Fibroblast of upper back skin (primary cell): ENCODE results near the gene RNF166.
"Not testable (repeated sequence)": the region's sequence is repeated elsewhere in the genome, so short reads cannot be mapped to it uniquely, and the experiment has no call there.

Experiments
- DNase-seq: peaks from one replicate; pipeline ENCODE4 v3.0.0-alpha.2; 2013

The RNF166 gene

DNA sequence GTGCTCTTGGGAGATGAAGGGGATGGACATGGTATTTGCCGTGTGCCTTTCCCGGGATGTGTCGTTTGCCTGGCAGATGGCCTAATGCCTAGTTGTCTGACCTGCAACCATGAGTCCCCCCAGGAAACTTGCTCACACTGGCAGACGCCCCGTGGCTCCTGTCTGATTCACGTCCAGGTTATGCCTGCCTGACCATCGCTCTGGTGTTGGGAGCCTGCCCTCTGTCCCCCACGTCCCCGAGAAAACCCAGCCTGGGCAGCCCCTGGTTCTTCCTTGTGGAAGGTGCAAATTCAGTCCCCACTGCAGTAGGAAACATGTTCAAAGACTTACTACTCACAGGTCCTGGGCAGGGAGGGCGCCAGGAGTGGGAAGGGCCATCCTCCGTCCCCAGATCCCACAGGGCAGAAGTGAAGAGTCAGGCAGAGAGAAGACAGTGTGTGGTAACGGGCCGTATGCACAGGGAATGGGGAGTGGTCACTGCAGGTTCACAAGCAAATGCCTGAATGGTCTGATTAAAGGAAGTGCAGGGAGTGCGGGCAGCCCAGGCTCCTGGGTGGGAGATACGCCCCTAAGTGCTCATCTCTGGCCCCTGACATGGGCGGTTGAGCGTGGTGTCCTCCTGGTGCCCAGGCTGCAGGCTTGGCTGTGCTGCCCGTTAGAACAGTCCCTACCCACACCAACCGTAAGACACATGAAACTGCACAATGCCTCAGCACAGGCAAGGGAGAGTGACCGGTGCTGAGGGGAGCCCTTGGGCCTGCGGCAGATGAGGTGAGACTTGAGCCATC, 15.7 kb downstream of the RNF166 start:
- no peak for DNase-seq

DNA sequence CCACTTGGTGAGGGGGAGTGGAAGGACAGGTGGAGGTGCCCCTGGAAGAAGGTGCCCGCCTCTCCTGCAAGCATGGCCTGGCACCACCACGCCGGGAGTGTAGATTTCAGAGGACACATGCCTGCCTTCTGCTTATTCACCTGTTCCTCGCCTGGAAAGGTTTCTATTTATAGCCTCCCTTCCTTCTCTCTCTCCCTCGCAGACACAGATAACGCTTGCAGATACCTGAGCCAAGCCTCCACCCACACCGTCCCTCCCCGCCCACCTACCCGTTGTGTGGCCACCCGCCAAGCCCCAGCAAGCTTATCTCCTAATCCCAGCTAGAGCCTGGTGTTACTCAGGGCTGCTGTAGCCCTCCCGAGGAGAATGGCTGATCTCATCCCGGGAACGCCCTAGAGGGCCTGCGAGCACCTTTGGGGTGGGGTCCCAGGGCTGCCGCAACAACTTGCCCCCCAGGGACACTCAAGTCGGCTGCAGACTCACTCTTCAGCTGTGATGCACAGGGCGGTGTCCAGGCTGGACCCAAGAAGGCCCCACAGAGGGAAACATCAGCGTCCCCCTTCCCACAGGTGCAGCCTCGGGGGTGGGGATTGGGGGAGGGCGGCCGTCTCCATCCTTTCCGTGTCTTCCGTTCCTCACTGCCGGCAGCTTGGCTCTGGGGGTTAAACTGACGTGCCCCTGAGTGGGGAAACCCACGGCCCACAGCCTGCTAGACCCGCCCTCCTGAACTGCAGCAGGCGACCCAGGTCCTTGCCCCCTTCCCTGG, 18.0 kb downstream of the RNF166 start:
- no peak for DNase-seq

DNA sequence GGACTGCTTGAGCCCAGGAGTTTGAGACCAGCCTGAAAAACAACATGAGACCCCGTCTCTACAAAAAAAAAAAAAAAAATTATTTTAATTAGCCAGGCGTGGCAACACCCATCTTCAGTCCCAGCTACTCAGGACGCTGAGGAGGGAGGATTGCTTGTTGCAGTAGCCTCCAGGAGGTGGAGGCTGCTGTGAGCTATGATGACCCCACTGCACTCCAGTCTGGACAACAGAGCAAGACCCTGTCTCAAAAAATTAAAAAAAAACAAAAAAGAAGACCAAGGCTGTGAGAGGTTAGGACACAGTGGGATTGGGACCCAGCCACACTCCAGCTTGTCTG, 18.6 kb downstream of the RNF166 start:
- DNase-seq = no peak

DNA sequence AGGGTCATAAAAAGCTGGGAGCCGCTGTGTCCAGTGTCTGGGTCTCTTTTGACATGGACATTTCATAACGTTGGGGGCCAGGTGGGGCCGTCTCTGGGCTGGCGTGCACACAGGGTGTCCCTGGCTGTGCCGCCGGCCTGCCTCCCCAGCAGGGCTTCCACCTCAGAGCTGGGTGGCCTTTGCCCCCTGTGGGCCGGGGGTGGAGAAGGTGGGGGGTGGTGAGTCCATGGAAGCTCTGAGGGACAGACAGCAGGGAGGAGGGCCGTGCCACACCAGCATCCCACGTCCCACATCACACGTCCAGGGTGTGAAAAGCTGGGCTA, 19.0 kb downstream of the RNF166 start:
- no peak for DNase-seq

DNA sequence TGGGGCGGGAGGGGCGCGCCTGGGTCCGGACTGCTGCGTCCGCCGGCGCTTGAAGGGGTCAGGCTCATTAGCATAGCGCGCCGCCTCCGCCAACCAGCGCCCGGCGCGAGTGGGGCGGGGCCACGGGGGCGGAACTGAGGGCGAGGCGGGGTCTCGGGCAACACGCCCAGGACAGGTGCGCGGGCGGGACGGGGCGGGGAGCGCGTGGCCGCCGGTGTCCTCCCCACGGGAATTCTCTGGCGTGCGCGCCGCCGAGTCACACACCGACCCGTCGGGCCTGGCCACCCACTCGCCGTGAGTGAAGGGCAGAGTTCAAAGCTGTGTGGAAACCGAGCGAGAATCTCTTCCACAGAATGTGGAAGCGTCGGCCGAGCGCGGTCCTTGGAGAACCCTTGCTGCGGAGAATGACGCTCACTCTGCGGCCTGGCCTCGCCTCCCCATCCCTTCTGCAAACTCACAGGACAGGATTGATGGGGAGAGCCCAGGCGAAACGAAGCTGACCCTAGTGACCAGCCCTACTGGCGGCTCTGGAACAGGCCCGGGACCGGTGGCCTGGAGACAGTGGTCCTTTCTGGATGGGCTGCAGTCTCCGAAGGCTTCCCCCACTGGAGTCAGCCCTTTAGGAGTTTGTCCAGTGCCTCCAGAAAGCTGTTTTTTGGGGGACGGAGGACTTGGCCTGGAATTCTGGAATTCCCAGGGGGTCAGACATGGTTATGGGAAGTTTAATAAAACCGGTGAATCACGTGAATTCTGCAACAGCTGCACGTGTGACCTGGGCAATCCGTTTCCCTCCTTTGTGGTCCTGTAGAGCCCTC, 19.6 kb downstream of the RNF166 start, which contains the start of gene SNAI3:
SNAI3 (minus strand) TSS at position 69 of the 815 bp plus-strand sequence. CDS start 101 bp downstream, outside the sequence.
- DNase-seq = peak; percentile 25

DNA sequence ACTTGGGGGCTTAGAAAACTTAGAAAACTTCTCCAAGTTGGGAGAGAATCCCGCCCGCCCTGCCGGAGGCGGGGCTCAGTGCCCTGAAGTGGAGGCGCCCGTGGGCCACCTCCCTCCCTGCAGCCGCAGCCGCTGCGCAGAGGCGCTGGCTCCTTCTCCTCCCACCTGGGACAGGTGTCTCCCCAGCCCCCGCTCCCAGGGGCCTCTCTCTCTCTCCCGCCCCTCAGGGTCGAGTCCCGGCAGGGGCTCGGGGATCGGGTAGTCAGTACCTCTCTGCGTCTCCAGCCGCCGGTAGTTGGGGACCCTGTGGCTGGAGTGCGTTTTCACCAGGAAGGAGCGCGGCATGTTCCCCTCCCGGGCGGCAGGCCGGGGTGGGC, 20.2 kb downstream of the RNF166 start:
- no peak for DNase-seq

DNA sequence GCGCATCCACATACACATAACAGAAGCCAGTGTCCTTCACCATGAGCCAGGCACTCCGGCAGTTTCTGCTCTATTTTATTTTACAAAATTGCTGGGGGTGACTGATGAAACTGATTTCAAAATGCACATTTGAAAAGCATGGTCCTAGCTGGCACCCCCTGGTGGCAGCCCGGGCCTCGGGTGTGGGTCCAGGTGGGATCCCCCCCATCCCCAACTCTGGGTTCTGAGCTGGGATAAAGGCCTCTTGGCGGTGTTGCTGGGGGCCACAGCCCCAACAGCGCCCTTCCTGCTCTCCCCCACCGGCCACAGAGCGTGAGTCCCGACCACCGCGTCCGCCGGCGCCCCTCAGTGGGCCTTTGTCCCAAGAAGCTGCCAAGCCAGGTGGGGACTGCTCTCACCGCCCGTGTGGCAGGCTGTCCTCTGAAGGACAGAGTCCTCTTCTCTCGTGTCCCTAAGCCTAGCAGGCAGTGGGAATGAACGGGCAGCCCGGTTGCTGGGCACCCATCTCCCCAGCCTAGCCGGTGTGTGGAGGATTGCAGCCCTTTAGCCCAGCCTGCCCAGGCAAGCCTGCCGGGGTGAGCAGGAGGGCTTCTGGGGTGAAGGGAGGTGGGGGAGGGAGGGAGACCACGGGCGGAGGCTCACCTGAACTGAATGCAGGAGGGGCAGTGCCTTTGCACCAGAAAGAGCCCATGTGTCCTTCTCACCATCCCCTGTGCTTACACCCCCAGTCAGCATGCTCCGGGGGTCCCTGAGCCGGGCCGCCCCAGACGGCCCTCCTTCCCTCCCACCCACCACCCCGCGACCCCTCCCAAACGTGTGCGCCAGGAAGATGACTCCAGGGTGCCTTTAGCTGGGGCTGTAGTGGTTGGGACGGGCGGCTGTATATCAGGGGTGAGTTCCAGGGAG, 20.8 kb downstream of the RNF166 start:
- DNase-seq = peak; percentile 48

DNA sequence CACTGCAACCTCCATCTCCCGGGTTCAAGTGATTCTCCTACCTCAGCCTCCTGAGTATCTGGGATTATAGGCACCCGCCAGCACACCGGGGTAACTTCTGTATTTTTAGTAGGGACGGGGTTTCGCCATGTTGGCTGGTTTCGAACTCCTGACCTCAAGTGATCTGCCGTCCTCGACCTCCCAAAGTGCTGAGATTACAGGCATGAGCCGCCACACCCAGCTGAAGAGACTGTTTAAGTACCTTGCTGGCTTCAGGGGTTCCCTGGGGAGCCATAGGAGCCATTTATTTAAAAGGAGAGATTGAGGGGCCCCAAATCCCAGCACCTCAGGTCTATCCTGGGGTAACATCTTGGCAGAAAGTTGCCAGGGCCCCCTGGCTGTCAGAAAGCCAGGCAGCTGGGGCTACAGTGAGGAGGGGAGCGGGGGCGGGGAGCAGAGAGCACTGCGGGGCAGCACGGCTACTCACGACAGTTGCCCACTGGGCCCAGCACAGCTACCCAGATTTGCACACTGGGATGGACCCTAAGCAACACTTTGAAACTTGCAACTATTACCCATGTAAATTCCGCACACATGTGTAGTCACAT, 21.5 kb downstream of the RNF166 start:
- DNase-seq = no peak

DNA sequence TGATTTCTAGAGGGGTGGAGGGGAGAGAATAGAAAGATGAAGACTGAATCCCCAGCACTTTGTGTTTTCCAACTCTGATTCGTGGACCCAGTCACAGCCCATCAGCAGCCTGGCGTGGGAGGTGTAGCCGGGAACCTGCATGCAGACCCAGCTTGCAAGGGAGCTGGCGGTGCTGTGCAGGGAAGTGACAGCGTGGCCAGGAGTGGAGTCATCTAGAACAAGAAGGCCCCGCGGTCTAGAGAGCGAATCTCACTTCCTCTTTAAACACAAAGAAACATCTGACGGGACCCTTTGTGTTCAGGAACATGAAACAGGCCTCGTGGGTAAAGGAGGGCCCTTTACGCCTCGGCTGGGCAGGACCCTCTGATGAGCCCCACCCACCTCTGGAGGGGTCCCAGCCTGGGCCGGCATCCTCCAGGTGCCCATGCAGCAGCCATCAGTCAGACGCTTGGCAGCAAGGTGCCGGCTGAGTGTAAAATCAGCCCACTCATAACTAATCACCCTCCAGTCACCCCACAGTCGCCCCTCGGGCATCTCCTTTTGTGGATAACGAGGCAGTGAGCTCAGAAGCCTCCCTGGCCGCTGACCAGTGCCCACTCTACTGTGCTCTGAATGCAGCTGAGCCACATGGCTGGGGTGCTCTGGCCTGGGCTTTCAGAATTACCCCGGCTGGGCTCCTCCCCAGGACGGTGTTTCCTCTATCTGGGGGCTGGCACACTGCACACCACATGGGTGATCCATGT, 24.3 kb downstream of the RNF166 start:
- DNase-seq = no peak

DNA sequence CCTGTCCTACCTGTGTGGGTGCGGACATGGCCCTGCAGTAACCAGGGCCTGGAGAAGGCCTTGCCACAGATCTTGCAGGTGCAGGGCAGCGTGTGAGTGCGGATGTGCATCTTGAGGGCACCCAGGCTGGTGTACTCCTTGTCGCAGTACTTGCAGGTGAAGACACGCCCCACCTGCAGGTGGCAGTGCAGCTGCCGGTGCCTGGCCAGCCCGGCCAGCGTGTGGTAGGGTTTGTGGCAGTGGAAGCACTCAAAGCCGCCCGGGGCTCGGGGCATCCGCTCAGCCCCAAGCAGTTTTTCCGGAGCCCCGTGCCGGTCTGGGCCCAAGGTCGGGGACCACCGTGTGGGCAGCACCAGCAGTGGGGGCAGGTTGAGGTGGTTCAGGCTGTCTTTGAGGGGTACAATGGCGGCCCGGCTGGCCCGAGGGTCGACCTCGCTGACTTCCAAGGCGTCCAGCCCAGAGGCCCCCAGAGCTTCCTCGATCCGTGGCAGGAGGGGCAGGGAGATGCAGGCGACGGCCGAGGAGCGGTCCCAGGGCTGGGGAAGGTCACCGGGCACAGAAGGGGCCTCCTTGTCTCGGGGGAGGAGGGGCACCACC, 25.0 kb downstream of the RNF166 start:
- DNase-seq = no peak

DNA sequence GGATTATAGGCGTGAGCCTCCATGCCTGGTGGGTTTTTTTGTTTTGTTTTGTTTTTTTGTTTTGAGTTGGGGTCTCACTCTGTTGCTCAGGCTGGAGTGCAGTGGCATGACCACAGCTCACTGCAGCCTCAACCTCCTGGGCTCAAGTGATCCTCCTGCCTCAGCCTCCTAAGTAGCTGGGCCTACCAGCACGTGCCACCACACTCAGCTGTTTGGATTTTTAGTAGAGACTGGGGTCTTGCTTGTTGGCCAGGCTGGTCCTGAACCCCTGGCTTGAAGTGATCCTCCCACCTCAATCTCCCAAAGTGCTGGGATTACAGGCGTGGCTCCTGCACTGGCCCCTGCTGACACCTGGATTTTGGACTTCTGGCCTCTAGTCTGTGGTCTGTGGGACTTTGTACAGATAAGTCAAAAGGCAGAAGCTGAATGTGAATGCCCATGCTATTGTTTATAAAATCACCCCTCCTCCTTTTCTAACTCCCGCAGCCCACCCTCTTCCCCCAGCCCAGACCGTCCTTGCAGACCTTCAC, 25.6 kb downstream of the RNF166 start:
- DNase-seq = no peak

DNA sequence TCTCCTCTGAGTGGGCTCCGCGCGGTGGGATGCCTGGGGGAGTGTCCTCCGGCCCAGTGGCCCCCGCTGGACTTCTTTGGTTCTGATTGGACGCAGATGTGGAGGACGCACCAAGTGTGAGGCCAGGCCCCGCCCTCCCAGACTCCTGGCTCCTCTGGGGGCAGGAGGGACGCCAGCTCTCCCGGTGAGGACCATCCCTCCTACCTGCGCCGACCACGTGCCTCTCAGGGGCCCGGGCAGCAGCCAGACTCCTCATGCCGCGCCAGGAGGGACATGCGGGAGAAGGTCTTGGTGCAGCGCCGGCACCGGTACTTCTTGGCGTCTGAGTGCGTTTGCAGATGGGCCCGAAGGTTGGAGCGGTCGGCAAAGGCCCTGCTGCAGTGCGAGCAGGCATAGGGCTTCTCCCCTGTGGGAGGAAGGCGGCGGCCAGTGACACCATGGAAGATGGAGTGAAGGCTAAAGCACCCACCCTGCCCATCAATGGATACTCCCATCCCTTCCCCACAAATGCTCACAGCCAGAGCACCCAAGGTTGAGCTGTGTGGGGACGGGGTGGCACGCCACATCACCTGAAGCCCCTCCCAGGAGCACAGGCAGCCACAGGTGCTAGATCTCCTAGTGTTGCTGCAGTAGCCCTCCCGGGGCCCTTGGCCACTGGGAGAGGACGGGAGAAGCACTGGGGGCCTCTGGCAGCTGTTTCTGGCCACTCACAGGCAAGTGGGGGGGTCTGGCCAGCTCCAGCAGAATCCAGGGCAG, 27.8 kb downstream of the RNF166 start:
- no peak for DNase-seq

DNA sequence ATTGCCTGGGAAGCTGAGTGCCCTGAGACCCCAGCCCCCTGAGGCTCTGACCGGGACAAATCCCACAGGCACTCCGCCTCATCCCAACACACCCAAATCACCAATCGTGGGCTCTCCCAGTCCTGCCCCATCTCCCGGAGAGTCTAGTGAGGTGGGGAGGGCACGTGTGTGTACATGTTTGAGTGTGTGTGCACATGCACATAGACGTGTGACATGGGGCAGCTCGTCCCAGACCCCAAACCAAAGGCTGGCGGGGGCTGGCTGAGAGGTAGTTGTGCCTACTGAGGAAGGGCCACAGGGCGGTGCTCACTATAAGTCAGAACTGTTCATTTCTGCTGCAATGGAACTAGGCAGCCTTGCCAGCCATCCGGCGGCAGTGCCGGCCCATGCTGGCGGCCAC, 28.5 kb downstream of the RNF166 start:
- DNase-seq = no peak

DNA sequence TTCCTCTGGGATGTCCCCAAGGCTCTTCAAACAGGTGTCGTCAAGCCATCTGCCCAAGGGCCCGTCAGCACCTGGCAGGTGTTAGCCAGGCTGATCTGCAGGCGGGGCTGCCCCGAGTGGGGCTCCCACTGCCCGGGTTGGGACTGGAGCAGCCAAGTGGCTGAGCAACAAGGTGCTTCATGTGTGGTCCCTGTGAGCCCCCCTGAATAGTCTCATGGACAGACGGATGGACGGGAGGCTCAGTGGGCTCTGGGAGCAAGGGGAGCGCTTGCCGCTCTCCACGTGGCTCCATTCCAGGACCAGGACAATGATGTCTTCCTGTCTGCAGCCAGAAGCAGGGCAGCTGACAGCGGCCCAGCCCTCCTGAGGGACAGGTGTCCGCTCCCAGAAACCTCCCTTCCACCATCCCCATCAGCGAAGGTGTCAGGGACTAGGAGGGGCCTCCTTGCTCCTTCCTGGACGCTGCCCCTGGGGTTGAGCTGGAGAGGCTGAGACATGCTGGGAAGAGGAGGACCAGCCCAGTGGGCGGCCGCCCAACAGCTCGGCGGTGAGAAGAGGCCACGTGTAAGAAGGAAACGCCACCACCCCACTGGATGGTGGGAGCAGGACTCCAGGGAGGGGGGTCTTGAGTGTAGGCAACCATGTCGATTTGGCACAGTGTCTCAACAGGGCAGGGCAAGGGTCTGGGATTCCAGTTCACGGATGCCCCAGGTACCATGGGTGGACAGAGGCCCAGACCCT, 29.5 kb downstream of the RNF166 start:
- no peak for DNase-seq

DNA sequence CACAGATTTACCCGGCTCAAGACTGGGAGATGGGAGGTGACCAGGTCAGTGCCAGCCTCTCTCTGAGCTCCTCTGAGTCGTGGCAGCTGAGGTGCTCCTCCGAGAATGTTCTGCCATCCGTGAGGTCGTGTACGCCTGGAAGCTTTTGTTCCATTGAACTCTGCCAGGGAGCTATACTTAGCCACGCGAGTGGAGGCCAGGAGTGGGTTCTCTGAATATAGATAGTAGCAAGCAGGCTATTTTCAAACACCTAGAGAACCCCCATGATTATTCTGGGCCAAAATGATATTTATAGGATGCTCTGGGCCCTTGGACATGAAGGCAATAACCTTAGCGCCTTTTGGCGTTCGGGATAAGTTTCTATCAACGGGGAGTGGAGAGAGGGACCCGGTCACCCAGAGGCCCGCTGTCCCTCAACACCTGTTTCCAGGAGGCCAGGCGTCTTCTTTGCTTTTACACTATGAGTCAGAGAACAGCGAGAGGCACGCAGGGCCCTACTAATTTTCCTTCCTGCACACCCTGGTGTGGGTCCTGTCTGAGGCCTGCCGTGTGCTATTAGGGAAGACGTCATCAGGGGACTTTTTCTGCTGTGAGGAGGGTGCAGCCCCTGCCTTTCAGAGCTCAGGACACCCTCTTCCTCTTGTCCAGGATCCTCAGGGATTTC, 32.4 kb downstream of the RNF166 start:
- DNase-seq = no peak

DNA sequence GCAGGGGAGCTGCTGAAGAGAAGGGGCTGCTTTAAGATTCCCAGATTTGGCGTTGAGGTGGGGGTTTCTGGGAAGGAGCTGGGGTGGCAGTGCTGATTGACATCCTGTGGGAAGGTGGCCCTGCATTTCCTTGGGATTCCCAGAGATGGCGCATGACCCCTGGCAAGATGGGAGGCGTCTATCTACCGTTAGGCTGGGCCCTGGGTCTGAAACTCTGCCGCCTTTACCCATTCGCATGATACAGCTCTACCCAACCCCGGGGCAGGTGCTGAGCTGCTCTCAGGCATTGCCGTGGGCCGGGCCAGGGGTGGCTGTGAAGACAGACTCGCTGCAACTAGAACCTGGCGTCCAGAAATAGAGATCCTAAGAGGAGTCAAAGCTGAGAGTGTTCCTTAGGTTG, 33.4 kb downstream of the RNF166 start:
- DNase-seq = no peak

DNA sequence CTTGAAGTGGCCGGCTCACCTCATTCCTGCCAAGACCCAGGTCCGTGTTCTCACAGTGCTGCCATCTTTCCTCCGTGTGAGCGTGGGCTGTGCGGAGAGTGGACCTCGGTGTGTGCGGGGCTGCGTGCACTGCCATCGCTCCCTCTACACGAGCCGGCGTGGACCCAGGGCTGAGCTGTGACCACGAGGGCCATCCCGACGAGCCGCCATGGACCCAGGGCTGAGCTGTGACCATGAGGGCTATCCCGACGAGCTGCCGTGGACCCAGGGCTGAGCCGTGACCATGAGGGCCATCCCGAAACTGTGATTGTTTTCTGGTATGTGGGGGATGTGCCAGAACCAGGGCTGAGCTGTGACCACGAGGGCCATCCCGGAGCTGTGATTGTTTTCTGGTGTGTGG, 34.4 kb downstream of the RNF166 start:
- DNase-seq = no peak

DNA sequence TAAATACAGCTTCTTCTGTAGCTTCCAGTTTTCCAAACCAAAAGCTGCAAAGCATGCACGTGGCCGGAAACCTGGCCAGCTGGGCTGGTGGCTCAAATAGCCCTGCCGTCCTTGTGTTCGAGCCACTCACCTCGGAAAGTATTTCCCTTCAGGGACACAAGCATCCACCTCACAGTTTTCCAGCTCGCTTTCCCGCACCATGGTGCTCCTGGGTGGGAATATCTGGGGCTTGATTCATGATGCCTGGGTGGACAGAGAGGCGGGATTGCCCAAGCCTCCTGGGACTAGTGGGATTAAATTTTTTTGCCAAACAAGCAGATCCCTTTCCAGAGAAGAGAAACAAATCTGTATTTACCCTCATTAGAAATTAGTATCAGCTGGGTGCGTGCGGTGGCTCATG, 36.2 kb downstream of the RNF166 start:
- DNase-seq = peak; percentile 21

DNA sequence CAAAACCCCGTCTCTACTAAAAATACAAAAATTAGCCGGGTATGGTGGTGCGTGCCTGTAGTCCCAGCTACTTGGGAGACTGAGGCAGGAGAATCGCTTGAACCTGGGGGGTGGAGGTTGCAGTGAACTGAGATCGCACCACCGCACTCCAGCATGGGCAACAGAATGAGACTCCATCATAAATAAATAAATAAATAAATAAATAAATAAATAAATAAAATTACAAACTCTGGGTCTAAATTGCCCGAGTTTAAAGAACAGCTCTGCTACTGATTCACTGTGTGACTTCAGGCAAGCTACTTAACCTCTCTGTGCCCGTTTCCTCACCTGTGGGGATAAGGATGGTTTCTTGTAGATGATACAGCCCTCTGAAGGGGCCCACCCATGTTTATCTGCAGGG, 36.7 kb downstream of the RNF166 start:
- not testable (repeated sequence) for DNase-seq
